IPS-18a (cell line): ENCODE data around the gene DISC1.

Experiments used
- H3K27ac ChIP-seq: one replicate; pipeline ENCODE4 v1.5.1; 2013; ENCODE audit warnings: low read length
- H3K27me3 ChIP-seq: one replicate; pipeline ENCODE4 v1.6.1; 2013; ENCODE audit warnings: mild to moderate bottlenecking, low read length; ENCODE audit not compliant: control insufficient read depth, insufficient read depth
- H3K36me3 ChIP-seq: one replicate; pipeline ENCODE4 v1.6.1; 2013; ENCODE audit warnings: low read depth, low read length; ENCODE audit not compliant: control insufficient read depth
- H3K4me1 ChIP-seq: one replicate; pipeline ENCODE4 v1.6.1; 2013; ENCODE audit warnings: low read depth, low read length; ENCODE audit not compliant: control insufficient read depth
- H3K4me3 ChIP-seq: one replicate; pipeline ENCODE4 v1.5.1; 2013; ENCODE audit warnings: low read length
- H3K9ac ChIP-seq: one replicate; pipeline ENCODE4 v1.6.1; 2013; ENCODE audit warnings: mild to moderate bottlenecking, low read length, moderate library complexity
- H3K9me3 ChIP-seq: one replicate; pipeline ENCODE4 v1.6.1; 2013; ENCODE audit warnings: low read depth, low read length; ENCODE audit not compliant: control insufficient read depth

DISC1 gene

DNA sequence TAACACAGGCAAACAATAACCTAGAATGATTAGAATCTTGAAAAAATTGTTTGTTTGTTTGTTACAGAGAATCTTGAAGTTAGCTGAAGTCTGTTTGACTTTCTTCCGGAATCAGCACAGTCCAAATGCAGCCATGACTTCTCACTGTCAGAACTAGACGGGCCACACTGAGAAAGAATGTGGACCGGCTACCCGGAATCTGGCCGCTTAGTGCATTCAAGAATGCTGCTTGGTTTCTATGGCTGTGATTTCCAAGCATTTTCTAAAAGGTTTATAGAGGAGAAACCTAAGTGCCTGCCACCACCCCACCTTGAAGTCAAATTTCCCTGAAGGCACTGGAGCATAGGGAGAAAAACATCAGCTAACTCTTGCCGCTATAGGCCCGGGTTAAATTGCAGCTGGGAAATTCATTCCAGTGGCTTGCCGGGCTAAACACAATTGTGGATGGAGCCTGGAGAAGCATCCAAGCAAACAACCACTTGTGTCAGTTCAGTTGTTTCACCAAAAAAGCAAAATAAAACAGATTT is 231.1 kb downstream of the DISC1 start:
- Histone ChIP-seq H3K4me3 (no peak overlapping the region), H3K9me3 (no peaks in the 10 kb centered on the region), H3K4me1 (peaks cover 18% of the 10 kb centered on the region), H3K9ac (no peak overlapping the region), H3K36me3 (no peaks in the 10 kb centered on the region), H3K27me3 (no peaks in the 10 kb centered on the region), H3K27ac (no peak overlapping the region)

DNA sequence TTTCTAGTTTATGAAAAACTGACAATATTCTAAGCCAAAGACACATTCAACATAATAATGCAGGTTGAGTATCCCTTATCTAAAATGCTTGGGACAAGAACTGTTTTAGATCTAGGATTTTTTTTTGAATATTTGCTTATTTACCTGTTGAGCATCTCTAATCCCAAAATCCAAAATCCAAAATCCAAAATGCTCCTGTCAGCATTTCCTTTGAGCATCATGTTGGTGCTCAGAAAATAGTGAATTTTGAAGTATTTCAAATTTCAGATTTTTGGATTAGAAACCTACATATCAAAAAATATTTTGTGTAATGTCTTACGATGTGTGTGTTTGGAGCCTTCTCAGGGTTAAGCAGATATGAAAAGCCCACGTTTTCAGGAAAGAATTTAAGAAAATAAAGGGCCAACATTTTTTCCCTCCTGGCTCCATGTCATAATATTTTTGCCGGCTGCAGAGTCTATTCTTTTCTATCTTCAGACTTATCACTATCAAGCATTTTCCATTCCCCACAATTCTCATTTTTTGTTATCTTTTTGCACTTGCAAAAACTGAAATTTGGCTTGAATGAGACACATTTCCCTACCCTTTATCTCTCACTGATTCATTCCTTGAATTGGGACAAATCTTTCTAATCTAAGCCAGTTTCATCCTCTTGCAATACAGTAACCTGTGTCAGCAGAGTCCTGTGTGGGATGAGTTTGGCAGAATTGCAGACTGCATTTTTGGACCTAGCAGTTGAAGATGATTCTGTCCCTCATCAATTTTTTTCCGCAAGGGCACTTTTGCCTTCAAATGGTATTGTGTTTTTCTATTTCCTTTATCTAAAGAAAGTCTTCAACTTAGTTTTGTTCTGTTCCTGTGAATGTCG is 233.9 kb downstream of the DISC1 start:
- Histone ChIP-seq H3K9me3 (no peaks in the 10 kb centered on the region), H3K9ac (no peak overlapping the region), H3K4me1 (peaks cover 15% of the 10 kb centered on the region), H3K4me3 (no peak overlapping the region), H3K36me3 (no peaks in the 10 kb centered on the region), H3K27me3 (no peaks in the 10 kb centered on the region), H3K27ac (no peak overlapping the region)

DNA sequence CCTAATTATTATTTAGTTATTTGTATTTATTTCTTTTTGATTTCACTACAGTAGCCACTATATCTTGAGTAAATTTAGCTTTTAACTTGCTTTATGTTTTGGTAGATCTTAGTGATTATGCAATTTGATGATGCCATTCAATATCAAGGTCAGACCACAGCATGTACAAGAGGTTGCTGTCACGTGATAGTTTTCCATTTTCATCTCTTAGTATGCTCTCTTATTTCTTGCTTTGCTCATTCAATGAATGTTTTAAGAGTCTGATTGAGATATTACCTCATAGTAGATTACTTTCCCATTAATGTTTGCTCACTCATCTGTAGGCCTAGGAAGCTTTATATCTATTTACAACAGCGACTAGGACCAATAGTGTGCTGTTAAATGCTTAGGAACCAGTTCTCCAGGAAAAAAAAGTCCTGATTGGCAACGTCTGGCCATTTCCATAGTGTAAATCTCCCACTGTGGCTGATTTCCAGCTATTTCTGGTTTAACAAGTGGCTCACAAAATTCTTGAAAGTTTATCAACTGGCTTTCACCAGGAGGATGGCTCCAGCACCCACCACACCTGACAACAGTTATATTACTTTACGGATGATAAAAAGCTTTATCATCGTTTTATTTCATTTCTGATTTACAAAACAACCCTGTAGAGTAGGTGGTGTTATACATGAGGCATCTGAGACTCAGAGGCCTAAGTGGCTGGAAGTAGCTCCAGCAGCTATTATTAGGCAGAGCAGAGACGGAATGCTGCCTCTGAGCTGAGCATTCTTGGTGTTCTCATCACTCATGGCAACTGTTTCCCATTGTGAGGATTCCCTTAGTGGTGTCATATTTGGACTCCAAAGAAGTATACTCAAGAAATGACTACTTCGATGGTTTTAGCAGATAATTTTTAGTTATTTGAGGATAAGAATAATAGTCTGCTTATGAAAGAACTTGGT is 235.2 kb downstream of the DISC1 start:
- no peaks in the 10 kb centered on the region for H3K9me3 ChIP-seq

DNA sequence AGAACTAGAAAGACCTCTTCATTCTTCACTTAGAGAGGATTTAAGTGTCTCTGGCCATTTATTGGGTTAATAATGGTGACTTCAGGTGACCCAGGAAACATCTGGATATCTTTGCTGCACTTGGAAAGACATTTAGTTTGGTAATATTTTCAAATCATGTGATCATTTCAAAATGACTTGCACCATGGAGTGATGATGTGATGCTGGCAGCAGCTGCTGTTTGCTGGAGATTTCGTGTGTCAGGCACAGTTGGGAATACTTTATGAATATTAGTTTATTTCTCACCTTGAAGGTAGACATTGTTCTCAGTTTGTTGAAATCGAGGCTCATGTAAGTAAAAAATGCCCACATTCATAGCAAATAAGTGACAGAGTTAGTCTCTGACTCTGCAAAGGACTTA is 236.0 kb downstream of the DISC1 start:
- H3K4me1 ChIP-seq: peaks cover 7% of the 10 kb centered on the region
- H3K9ac ChIP-seq: no peak overlapping the region
- H3K27me3 ChIP-seq: peaks cover 5% of the 10 kb centered on the region
- H3K36me3 ChIP-seq: no peaks in the 10 kb centered on the region
- no peak overlapping the region for H3K4me3 ChIP-seq
- H3K27ac ChIP-seq: no peak overlapping the region
- H3K9me3 ChIP-seq: no peaks in the 10 kb centered on the region

More for the DNA sequence above, 235.2 kb downstream of the DISC1 start:
- H3K9ac ChIP-seq: no peak overlapping the region
- no peak overlapping the region for H3K4me3 ChIP-seq
- peaks cover 6% of the 10 kb centered on the region for H3K4me1 ChIP-seq
- H3K27ac ChIP-seq: no peak overlapping the region
- no peaks in the 10 kb centered on the region for H3K36me3 ChIP-seq
- H3K27me3 ChIP-seq: peaks cover 1% of the 10 kb centered on the region

DNA sequence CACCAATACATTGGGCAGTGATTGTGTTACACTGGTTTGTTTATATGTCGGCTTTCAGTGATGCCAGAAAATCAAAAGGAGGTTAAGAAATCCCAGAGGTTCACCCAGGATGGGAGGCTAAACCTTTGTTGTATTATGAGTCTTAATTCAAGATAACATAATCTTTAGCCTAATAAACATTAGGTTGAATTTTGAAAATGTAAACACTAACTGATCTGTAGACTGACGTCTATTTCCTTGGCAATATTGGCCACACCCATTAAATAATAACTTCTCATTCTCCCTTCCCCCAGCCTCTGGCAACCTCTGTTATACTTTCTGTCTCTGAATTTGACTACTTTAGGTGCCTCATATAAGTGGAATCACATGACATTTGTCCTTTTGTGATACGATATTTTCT is 238.7 kb downstream of the DISC1 start:
- H3K27me3 ChIP-seq: peaks cover 5% of the 10 kb centered on the region
- no peak overlapping the region for H3K27ac ChIP-seq
- no peak overlapping the region for H3K9ac ChIP-seq
- peaks cover 10% of the 10 kb centered on the region for H3K4me1 ChIP-seq
- H3K4me3 ChIP-seq: no peak overlapping the region
- H3K9me3 ChIP-seq: no peaks in the 10 kb centered on the region
- H3K36me3 ChIP-seq: no peaks in the 10 kb centered on the region

DNA sequence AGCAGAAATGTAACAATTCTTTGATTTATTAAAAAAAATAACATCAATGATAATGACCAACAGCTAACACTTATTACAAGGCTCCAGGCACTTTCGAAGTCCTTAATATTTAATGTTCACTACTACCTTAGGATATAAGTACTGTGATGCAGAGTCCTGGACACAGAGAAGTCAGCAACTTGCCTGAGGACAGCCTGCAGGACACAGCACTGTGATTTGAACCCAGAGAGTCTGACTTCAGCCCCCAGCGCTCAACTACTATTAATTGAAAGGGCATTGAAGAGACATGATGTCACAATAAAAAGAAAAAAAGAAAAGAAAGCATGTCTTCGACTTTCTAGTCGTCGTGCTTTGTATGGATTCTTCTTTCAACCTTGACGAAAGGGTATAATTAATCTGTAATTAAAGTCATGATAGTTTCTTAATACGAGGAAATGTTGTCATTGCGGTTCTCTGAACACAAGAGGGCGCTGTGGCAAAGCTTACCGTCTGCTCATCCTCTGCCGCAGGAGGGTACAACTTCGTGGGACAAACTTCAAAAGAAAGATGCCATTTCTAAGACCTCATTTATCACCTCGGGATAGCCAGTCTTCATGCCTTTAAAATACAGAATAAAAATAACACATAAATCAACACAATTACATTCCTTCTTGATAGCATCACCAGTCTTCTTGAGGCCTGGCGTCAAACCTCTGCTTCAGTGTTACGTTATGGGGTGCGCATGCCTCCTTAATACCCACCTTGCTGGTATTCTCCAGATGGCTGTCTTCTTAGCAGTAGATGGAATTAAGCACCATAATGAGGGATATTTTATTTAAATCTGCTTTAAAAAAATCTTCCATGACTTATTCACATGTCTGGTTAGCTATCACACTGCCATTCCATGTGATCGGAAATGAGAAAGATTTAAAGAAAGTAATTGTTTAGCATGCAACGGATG is 240.1 kb downstream of the DISC1 start:
- Histone ChIP-seq H3K27me3 (peaks cover 5% of the 10 kb centered on the region), H3K9me3 (no peaks in the 10 kb centered on the region), H3K9ac (no peak overlapping the region), H3K4me3 (no peak overlapping the region), H3K36me3 (no peaks in the 10 kb centered on the region), H3K27ac (no peak overlapping the region), H3K4me1 (peaks cover 10% of the 10 kb centered on the region)

DNA sequence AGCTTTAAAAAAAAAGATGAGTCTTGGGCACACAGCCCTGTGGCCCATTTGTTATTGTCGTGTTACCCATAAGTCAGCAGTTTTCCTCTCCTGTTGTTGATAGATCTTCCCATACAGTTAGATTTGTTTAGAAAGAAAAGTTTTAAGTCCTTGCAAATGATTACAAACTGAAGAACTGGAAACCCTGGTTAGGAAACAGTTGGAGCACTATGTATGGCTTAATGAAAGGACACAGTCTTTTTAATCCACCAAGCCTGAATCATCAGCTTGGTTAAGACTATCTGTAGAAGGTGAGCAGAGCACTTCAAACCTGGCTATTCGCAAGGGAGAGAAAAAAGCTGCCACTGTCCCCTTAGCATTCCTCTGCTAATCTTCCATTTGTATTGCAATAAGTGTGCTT is 241.0 kb downstream of the DISC1 start:
- Histone ChIP-seq H3K9ac (no peak overlapping the region), H3K9me3 (no peaks in the 10 kb centered on the region), H3K4me1 (peaks cover 10% of the 10 kb centered on the region), H3K36me3 (no peaks in the 10 kb centered on the region), H3K4me3 (no peak overlapping the region), H3K27me3 (peaks cover 5% of the 10 kb centered on the region), H3K27ac (no peak overlapping the region)

DNA sequence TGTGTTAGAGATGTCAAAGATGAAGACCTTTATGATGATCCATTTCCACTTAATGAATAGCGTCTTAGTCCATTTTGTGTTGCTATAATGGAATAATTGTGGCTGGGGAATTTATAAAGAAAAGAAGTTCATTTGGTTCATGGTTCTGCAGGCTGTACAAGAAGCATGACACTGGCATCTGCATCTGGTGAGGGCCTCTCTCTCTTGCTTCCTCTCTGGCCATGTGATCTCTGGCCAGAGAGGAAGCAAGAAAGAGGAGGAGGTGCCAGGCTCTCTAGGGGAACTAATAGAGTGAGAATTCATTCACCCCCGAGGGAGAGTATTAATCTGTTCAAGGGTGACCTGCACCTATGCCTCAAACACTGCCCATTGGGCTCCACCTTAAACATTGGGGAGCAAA is 242.8 kb downstream of the DISC1 start:
- Histone ChIP-seq H3K36me3 (no peaks in the 10 kb centered on the region), H3K4me3 (no peak overlapping the region), H3K27me3 (peaks cover 5% of the 10 kb centered on the region), H3K9me3 (no peaks in the 10 kb centered on the region), H3K27ac (no peak overlapping the region), H3K4me1 (peaks cover 10% of the 10 kb centered on the region), H3K9ac (no peak overlapping the region)

DNA sequence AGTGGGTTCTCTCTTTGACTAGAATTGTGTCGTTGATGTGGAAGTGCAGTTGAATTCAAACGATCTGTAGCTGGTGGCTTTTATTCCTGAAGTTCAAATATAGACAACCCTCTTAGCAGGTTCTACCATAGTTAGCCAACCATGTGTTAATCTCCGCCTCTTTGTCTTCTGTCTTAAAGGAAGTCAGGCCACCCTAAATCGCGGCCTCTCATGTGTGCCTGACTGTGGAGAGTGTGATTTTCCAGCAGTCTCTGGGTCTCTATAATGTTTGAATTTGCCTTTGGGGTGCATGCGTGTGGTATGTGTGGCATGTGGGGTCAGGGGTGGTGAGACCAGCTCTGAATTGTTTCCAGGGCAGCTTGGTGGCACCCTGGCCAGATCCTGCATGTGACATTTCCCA is 244.9 kb downstream of the DISC1 start:
- no peak overlapping the region for H3K4me3 ChIP-seq
- peaks cover 7% of the 10 kb centered on the region for H3K4me1 ChIP-seq
- no peak overlapping the region for H3K27ac ChIP-seq
- H3K27me3 ChIP-seq: peaks cover 5% of the 10 kb centered on the region
- no peaks in the 10 kb centered on the region for H3K9me3 ChIP-seq
- no peak overlapping the region for H3K9ac ChIP-seq
- H3K36me3 ChIP-seq: no peaks in the 10 kb centered on the region

DNA sequence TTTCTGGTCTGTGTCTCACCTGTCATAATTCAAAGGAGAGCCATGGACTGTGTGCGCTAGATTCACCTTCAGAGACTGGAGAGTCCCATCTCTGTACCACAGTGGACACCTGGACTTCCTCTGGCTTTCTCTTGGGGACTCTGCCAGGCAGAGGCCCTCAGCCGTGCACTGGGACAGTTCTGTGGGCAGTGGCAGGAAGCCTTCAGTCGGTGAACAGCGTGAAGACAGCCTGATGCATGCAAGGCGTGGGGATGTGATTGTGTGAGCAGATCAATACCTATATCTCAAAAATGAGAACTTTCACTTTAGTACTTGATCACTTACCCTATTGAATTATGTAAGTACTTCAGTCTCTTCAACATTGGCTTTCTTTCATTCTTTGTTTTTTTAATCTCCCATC is 245.3 kb downstream of the DISC1 start:
- H3K27ac ChIP-seq: no peak overlapping the region
- H3K27me3 ChIP-seq: peaks cover 3% of the 10 kb centered on the region
- no peak overlapping the region for H3K4me3 ChIP-seq
- H3K4me1 ChIP-seq: peaks cover 5% of the 10 kb centered on the region
- no peaks in the 10 kb centered on the region for H3K36me3 ChIP-seq
- no peaks in the 10 kb centered on the region for H3K9me3 ChIP-seq
- no peak overlapping the region for H3K9ac ChIP-seq
